Measurements from ENCODE around the gene STK17A.

STK17A gene

DNA sequence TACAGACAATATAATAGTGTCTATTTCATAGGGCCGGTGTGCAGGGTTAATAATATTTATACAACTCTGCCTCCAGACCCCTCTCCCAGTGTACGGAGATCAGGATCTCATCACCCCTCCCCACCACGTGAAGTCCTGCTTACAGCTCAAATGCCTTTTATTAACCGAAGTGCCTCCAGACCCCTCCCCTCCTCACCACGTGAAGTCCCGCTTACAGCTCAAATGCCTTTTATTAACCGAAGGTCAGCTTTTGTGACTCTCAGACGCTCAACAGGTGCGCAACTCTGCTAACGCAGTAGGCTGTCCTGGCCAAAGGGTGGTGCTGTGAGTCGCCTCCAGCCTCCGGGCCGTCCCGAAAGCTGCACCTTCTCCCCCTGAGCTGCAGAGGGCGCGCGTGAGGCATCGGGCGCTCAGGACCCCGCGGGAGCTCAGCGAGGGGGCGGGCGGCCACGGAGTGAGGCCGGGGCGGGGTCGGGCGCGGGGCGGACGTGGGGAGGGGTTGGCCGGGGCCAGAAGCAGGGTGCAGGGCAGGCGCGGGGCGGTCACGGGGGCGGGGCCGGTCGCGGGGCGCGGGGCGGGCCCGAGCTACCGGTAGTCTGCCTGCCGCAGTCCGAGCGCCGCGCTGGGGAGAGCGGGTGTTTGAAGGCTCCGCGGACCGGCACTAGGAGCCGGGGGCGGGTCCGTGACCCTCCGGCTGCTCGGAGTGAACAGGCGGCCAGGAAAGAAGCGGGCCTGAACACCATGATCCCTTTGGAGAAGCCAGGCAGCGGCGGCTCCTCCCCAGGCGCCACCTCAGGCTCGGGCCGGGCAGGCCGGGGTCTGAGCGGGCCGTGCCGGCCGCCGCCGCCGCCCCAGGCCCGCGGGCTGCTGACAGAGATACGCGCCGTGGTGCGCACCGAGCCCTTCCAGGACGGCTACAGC, at the start of gene STK17A:
Gene STK17A, plus strand, starts transcription at position 606 of the 921 bp plus-strand sequence. Its CDS starts 136 bp downstream, at position 742.
- peak; percentile 68 for DNase-seq (ENCODE audit: low read depth)

- DNase-seq (ENCODE audit: low read depth) = no peak
These were observed 49.0 kb upstream of the STK17A start for GRCh38 chr7:43533801-43534479.

DNA sequence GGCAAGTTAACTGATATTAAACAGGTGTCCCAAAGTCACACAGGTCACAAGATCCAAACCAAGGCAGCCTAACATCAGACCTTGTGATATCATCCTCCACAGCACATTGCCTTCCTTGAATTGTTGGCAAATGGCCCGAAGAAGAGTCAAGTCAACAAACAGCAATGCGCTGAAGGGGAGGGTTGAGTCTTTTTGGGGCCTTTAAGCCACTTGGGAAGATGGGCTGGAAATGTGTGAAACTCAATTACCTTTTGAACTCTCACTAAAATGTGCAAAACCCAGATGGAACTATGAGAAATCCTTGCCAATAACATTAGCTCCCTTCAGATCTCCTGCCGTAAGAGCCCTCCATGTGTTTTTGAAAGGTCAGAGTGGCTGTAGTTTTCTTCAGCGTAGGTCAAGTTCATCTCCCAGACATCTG, 47.9 kb upstream of the STK17A start:
- no peak for DNase-seq (ENCODE audit: low read depth)

DNA sequence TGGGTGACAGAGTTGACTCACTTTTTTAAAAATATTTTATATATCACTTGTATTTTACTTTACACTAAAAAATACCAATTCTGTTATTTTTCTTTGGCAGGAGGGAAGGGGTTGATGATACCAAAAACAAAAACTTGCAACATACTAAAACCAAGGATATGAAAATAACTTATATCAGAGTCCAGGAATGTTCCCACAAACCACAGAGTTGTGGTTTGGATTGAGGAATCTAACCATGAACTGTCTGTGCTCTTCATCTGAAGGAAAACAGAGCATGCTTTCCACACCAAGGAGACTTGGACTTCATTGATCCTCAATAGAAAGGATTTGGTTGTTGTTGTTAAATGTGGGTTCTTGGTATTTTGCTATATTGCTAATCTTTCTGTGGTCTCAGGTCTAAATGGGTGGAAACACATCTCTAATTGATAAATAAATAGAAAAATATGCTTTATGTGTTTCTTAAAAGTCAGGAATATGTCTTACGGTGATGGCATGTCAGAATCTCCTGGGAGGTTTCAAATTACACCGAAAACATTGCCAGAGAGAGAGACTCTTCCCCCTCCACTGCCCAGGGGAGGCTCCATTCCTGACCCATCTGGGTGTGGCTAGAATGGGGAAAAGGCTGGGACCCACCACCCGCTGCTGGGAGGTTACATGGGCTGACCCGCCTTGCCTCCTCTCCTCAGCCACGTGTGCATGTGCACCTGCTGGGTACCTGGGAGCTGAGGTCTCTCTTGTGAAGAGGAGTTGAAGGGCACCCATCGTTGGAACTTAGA, 46.9 kb upstream of the STK17A start:
- DNase-seq (ENCODE audit: low read depth) = no peak

DNA sequence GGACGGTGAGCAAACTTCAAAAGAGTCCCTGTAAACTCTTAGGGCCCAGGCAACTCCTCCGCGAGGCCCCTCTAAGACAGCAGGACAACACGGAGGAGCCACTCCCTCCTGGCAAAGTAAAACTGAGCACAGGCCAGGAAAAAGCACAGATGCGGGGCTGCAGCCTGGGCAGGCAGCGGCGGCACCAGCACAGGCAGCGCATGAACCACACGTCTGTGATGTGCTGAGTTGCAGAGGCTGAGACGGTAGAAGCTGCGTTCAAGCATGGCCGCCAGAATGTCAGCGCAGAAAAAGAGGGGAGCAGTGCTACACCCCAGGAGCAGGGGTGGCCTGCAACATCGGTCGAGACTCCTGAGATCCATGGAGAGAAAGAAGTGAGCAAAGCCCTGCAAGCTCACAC, 46.1 kb upstream of the STK17A start:
- no peak for DNase-seq (ENCODE audit: low read depth)

DNA sequence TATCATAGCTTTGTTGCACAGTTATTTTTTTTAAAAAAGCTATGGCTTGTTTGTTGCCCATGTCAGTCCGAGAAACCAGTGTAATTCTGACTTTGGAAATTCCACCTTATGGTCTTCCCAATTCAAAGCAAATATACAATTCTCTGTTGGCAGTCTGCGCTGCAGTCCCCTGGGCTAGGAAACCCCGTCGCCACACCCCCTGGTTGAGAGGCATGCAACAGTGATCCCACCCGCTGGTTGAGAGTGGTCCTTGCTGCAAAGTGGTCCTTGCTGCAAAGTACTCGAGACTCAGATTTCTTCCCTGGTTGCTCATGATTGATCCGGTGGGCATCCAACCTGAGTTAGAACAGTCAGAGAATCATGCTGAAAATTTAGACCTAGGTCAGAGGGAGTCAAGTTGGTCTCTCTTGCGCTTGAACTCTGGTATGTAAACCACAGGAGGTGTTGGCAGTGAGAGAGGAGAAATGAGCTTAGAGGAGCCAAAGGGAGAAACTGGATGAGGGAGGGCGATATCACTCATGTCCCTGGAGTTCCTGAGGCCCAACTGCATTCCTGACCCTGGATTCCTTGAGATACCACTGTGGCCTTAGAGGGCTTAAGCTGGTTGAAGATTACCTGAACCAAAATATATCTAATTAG, 45.0 kb upstream of the STK17A start:
- DNase-seq (ENCODE audit: low read depth) = no peak

- DNase-seq (ENCODE audit: low read depth) = no peak
These were observed 44.5 kb upstream of the STK17A start for GRCh38 chr7:43538404-43538771.

DNA sequence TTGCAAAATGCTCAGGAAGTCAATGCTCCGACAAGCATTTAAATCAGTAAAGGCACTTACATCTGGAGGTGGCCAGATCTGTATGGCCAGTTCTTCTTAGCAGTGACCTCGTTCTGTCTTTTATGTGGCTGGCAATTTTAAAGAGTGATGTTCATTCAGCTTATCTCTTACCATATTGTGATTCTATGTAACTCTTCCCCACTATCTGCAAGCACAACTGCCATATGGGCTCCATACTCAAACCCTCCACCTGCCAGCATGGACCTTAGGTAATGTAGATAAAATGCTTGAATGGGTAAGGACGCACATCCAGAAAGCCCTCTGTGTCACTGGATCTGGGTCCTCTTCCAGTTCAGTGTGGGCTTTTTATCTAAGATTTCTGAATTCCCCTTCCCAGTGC, 42.4 kb upstream of the STK17A start:
- DNase-seq (ENCODE audit: low read depth) = no peak

DNA sequence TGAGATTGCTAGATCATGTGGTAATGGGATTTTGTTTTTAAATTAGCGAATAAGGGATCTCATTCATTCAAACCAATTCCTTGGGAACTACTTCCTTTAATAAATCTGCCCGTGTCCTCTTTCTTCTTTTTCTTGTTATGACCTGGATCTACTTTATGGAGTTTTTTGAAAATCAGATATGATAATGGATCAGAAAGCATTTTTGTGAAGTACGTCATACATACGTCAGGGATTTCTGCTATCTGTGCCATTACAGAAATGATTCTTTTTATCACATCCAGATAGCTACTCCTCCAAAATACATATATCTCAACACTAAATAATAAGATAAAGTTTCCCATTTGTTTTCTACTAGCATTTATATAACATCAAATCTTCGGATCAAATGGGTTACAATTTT, 40.2 kb upstream of the STK17A start:
- no peak for DNase-seq (ENCODE audit: low read depth)

DNA sequence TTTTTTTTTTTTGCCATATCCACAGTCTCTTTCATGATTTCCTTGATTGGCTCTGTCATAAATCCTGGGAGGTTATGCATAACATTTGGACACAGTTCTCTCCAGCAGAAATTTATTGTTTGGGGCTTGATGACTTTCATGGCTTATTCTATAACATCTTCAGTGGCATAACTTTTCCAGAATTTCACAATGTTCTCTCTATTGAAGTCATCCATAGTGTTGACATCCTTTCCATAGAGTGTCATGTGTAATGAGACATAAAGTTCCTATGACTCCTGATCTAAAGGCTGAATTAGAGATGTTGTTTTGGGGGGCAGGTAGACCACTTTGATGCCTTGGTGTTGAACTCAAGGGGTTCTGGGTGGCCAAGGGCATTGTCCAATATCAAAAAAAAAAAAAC, 36.7 kb upstream of the STK17A start:
- DNase-seq (ENCODE audit: low read depth) = no peak

DNA sequence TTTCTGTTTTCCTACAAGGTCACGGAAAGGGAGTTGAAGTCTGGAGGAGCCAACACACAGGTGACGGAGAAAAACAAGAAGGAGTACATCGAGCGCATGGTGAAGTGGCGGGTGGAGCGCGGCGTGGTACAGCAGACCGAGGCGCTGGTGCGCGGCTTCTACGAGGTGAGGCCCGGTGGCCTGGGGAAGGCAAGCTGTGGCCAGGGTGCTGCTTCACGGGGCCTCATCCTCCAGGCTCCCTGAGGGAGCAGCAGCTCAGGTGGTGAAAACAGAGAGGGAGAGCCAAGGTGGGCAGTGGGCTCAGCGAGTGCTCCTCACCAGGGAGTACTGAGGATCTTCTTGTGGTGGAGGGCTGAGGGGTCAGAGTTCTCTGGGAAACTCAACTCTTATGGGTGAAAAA, 32.5 kb upstream of the STK17A start:
- DNase-seq (ENCODE audit: low read depth) = no peak

GRCh38 chr7:43552122-43552521, 30.8 kb upstream of the STK17A start:
- no peak for DNase-seq (ENCODE audit: low read depth)

GRCh38 chr7:43553999-43554398, 28.9 kb upstream of the STK17A start:
- no peak for DNase-seq (ENCODE audit: low read depth)

DNA sequence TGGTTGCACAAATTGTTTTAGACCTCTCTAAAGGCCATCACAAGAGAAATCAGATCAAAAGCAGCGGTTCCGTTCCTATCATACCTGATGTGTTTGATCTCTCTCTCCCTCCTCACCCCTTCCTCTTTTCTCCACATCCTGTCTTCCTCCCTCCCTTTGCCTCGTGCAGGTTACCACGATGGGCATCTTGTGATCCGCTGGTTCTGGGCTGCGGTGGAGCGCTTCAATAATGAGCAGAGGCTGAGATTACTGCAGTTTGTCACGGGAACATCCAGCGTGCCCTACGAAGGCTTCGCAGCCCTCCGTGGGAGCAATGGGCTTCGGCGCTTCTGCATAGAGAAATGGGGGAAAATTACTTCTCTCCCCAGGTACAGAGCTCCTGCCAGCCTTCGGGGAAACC, 28.5 kb upstream of the STK17A start:
- no peak for DNase-seq (ENCODE audit: low read depth)

GRCh38 chr7:43557831-43558495, 24.9 kb upstream of the STK17A start:
- no peak for DNase-seq (ENCODE audit: low read depth)

DNA sequence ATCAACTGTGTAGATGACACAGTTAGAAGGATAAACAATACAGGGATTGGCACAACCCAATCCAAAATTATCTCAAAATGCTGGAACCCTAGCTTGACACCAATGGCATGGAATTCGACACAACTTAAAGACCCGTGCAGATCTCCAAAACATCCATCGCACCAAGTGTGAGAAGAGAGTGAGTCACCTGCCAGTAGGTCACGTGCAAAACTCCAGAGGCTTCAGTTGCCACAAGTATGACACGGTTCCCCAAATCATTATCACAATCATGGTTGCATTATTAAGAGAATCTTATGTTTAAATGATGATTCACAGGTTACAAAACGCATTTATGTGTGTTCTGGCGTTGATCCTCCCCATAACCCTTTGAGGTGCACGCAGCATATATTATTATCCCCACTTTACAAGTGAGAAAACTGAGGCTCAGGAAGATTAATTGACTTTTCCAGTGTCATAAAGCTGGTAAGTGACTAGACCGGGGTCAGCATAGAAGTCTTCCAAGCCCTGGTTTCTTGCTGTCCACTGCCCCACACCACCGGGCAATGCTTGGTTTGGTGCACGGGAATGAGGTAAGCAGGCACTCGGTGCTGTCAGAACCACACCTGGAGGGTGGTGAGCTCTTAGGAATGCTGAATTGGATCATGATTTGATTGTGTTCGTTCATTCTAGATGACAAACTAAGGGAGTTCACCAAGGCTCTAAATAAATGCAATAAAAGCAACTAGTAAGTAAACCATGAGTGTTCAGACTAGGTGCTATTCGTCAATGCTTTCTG, 23.6 kb upstream of the STK17A start:
- no peak for DNase-seq (ENCODE audit: low read depth)

DNA sequence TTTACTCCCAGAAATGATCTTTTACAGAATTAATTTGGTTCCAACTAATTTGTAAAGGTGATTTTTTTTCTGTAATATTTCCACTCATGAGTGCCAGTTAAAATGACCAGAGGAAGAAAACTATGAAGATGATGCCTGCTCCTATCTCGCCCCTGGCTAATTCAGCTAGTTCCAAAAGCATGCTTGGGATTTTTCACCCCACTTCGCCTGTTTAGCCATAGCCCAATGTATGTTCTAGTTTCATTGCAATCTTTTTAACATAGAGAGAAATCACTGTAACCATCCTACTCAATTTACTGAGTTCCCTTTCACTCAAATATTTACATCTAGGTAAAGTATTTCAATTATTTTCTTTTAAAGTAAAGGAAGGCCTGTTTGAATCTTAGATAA, 23.0 kb upstream of the STK17A start:
- DNase-seq (ENCODE audit: low read depth) = no peak

- no peak for DNase-seq (ENCODE audit: low read depth)
These were observed 22.1 kb upstream of the STK17A start for GRCh38 chr7:43560742-43561330.

DNA sequence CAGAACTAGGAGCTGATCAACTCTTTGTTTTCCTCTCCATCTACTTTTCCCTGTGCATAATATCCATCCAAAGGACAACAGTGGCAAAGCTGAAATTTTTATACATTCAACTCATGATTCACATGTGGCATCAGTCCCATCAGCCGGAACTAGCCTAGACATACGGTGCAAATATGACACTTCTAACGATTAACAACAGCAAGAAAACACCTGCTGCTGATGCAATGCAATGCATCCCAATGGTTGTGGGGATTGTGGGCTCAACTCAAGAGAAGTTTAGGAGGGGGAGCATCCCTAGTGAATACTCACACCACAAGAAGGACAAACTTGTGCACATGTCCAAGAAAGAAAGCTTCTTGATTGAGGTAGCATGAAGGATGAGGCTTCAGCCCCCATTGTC, 20.5 kb upstream of the STK17A start:
- no peak for DNase-seq (ENCODE audit: low read depth)

DNA sequence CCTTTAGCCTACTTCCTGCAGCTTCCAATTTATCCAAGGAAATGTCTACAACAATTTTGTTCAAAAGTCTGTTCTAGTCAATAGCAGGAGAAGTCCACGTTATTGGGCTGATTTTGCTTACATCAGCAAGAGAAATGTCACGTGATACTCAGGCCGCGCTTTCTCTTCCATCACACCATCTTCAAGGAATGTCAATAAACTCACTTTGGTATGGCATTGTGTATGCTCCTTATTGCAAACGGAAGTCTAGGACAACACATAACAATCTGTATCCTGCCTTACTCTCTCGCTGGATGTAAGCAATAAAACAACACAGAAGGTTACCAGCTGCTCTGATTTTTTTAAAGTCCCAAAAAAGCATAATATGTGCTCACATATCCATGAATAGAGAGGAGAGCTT, 17.1 kb upstream of the STK17A start:
- no peak for DNase-seq (ENCODE audit: low read depth)

GRCh38 chr7:43568529-43568928, 14.4 kb upstream of the STK17A start:
- no peak for DNase-seq (ENCODE audit: low read depth)
